GOT3 (cell line): ENCODE data around the gene NHP2.

Experiments used
- DNase-seq: peaks from one replicate; lab custom pipeline; 2025; ENCODE audit warnings: mixed read lengths; lab: John Stamatoyannopoulos, UW

NHP2 gene

DNA sequence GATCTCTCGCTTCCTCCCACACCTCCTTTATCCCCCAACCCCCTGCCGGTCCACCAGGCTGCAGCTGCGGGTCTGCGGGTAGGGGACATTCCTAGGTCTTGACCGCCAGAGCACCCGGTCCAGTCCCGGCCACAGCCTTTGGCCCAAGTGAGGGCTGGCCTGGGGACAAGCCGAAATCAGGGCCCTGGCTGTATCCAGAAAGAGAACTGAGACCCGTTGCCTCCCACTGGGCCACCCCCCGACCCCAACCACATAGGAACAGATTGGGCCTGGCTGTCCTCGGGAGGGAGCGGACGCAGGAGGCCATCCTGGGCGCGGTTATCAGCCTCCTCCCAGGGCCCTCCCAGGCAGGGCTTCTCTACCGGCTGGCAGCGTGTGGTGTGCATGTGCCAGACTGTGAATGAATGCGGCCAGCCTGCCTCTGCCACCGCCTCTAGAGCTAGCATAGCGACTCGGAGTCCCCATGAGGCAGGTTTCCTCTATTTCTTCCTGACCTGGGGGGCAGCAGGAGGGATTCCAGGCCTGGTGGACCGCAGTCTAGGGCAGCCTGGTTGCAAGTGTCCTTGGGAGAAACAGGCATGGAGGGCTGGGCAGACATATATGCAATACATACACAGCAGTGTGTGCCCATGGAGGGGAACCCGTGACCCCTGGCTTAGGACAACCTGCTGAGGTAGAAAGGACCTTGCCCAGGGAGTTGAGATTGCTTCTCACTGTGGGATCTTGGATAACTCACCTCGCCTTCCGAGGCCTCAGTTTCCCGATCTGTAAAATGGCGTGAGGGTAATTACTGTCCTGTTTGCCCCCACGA lies 39.2 kb downstream of the NHP2 start:
- no peak for DNase-seq

GRCh38 chr5:178113841-178114324 lies 39.8 kb downstream of the NHP2 start:
- DNase-seq, result no peak

GRCh38 chr5:178113141-178113787 lies 40.4 kb downstream of the NHP2 start, which contains the start of gene N4BP3:
Gene N4BP3, plus strand, starts transcription at chr5:178113532. Its CDS starts 6,052 bp downstream, at chr5:178119584.
- DNase-seq, result no peak

DNA sequence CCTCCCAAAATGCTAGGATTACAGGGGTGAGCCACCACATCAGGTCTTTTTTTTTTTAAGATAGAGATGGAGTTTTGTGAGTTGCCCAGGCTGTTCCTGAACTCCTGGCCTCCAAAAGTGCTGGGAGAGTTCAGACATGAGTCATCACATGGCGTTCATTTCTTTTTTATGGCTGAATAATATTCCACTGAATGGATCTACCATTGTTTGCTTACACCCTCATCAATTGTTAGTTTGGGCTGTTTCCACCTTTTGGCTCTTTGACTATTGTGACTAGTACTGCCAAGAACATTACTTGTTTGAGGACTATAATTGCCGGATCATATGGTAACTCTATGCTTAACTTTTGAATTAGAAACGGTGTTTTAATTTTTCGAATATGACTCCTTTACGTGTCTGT lies 41.1 kb downstream of the NHP2 start:
- no peak for DNase-seq

- no peak for DNase-seq
These were observed 41.8 kb downstream of the NHP2 start for GRCh38 chr5:178111925-178112324.

GRCh38 chr5:178110511-178110910 lies 43.2 kb downstream of the NHP2 start:
- DNase-seq, result no peak

GRCh38 chr5:178108966-178109365 lies 44.7 kb downstream of the NHP2 start:
- DNase-seq, result no peak

DNA sequence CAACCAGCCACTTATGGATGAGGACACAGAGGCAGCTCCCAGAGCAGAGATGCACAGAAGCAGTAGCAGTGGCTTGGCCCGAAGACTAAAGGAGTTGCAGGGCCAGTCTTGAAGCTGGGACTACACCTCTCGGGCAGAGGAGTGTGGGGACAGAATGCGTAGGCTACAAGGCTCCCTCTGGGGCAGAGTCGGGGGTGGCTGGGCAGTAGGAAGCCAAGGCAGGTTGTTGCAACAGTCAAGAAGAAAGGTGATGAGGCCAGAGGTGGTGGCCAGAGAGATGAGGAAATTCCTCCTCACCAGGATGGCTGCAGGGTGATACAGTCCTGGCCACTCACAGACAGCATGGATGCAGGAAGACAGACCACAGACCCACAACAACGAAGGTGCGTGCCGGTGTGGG lies 45.2 kb downstream of the NHP2 start:
- DNase-seq, result no peak

DNA sequence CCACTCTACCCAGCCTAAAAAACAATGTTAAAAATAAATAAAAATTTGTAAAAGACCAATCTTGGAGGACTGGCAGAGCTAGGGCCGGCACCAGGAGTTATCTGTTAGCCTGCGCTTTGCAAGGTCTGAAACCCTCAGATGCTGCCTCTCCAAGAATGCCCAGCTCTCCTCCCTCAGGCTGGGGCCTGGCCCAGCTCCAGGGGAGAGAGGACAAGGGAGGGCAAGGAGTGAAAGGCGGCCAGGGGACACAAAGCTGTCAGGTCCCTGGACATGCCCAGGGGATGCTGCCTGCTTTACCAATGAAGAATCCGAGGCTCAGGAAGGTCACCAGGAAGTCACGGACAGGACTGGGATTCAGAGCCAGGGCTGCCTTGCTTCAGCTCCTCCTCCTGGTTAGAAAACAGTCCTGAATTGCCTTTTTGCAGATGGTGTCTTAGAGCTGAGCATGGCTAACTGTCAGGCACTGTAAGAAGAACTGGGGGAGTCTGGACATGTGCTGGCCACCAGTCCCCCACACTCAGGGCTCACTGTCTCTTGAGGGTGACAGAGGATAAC lies 45.9 kb downstream of the NHP2 start:
- DNase-seq, result no peak

DNA sequence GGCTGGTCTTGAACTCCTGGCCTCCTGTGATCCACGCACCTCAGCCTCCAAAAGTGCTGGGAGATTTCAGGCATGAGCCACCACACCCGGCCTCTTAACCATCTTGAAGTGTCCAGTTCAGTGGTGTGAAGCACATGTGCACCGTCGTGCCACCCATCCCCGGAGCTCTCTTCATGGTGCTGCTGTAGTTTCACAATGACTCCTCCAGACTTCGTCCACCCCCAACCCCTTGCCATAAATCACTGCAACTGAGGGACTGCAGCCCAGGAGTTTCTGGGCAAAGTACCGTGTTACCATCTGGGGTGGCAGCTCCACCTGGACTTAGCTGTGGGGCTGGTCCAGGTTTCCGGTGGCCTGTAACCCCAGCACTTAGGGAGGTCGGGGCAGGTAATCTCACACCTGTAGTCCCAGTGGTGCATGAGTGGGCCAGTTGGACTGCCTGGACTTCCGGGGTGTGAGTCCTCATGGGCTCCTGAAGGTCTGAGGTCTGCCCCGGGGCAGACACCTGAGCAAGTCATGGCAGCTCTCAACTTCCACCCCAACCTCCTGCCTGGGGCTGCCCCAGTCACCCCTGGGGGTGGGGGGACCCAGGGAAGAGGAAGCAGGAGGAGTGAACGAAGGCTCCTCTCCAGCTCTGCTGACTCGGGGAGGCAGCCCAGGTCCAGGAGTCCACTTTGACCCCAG lies 47.0 kb downstream of the NHP2 start:
- DNase-seq, result no peak

- DNase-seq, result no peak
These were observed 47.6 kb downstream of the NHP2 start for GRCh38 chr5:178106086-178106485.

DNA sequence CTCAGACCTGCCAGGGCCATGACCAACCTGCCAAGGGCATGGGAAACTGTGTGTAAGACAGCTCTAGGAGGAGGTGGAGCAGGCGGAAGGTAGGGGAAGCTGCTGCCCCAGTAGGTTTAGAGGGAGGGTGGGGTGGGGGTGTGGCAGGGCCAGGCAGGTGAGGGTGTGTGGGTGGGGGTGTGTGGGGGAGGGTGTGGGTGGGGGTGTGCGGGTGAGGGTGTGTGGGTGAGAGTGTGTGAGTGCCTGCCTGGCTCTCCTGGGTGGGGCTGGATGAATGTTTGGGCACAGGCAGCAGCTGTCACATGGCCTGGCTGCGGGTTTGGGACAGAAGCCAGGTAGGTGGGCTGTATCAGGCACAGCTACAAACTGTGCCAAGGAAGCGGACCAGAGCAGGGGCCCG lies 49.2 kb downstream of the NHP2 start:
- no peak for DNase-seq

- no peak for DNase-seq
These were observed 50.1 kb downstream of the NHP2 start for GRCh38 chr5:178103612-178104011.
